ENCODE measurements around the gene SARDH.
"Not testable (repeated sequence)": the region's sequence is repeated elsewhere in the genome, so short reads cannot be mapped to it uniquely, and the experiment has no call there.

Gene SARDH

DNA sequence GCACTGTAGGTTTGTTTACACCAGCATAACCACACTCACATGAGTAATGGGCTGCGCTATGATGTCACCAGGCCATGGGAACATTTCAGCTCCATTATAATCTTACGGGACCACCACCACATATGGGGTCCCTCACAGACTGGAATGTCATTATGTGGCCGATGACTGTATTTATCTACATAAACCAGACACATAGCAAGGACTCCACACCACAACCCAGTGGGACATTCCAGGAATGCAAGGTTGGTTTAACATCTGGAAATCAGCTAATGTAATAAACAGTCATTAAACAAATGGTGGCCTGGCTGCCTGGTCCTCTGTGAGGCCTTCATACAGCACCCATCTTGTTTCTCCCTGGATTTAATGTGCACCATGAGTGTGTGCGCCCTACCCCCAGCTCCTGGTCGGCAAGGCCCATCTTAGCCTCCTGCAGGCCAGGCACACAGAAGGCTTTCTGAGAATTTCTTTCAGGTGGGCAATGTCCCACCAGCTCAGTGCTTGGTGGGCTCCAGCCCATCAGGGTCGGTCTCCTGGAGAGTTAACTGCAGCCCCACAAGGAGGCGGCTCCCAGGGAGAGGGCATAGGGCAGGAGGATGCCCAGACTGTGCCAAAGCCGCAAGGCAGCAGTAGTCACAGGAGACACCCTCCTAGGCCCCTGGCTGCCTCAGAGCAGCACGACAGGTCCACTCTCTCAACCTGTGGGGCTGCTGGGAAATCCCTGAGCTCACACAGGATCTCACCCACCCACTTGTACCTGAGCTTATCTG, 35.9 kb upstream of the SARDH start:
- H3K4me3 ChIP-seq (ENCODE audit: low read length) = no peak overlapping the region
- H3K4me1 ChIP-seq (ENCODE audit: control insufficient read depth, insufficient read depth, low read length) = no peaks in the 10 kb centered on the region
- H3K36me3 ChIP-seq (ENCODE audit: control insufficient read depth, insufficient read depth, low read length) = peaks cover 25% of the 10 kb centered on the region
- H3K27ac ChIP-seq (ENCODE audit: low read depth, low read length) = no peak overlapping the region
- H3K27me3 ChIP-seq (ENCODE audit: control insufficient read depth, insufficient read depth, low read length) = no peaks in the 10 kb centered on the region
- H3K9ac ChIP-seq (ENCODE audit: low read length) = no peak overlapping the region

- Histone ChIP-seq H3K27me3 (ENCODE audit: control insufficient read depth, insufficient read depth, low read length) (no peaks in the 10 kb centered on the region), H3K27ac (ENCODE audit: low read depth, low read length) (no peak overlapping the region), H3K36me3 (ENCODE audit: control insufficient read depth, insufficient read depth, low read length) (peaks cover 33% of the 10 kb centered on the region), H3K4me1 (ENCODE audit: control insufficient read depth, insufficient read depth, low read length) (no peaks in the 10 kb centered on the region), H3K9ac (ENCODE audit: low read length) (no peak overlapping the region), H3K4me3 (ENCODE audit: low read length) (no peak overlapping the region)
These were observed 34.4 kb upstream of the SARDH start for GRCh38 chr9:133772581-133772980.

GRCh38 chr9:133771486-133772482, 33.6 kb upstream of the SARDH start:
- Histone ChIP-seq H3K36me3 (ENCODE audit: control insufficient read depth, insufficient read depth, low read length) (peaks cover 33% of the 10 kb centered on the region), H3K9ac (ENCODE audit: low read length) (no peak overlapping the region), H3K4me1 (ENCODE audit: control insufficient read depth, insufficient read depth, low read length) (no peaks in the 10 kb centered on the region), H3K4me3 (ENCODE audit: low read length) (no peak overlapping the region), H3K27me3 (ENCODE audit: control insufficient read depth, insufficient read depth, low read length) (no peaks in the 10 kb centered on the region), H3K27ac (ENCODE audit: low read depth, low read length) (no peak overlapping the region)

DNA sequence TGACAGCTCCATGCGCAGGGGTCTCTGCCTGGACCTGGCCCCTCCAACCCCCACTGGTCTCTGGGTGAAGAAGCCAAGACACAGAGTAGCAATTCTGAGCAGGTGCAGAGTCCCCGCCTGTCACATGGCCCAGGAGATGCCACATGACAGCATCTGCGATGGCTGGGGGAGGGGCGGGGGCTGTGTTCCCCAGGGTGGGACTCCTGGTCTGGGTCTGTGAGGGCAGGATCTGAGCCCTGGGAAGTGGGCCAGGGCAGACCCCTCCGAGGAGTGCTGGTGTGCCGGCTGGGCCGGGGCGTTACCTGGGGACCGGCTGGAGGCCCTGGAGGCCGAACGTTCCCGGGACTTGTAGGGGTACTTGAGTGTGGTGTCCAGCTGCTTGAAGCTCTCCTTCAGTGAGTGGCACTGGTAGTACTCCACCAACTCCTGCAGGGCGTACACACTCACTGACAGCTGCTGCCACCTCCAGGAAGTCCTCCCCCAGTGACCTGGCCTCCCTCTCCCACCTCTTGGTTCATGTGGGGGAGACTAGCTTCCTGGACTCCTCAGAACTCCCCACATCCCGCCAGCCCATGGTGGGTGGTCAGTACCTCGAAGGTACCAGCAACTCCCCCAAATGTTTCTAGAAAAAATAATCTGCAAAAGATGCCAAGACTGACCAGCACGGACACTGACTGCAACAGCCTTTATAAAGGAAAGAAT, 32.1 kb upstream of the SARDH start:
- Histone ChIP-seq H3K4me1 (ENCODE audit: control insufficient read depth, insufficient read depth, low read length) (no peaks in the 10 kb centered on the region), H3K9ac (ENCODE audit: low read length) (no peak overlapping the region), H3K36me3 (ENCODE audit: control insufficient read depth, insufficient read depth, low read length) (peaks cover 33% of the 10 kb centered on the region), H3K27me3 (ENCODE audit: control insufficient read depth, insufficient read depth, low read length) (no peaks in the 10 kb centered on the region), H3K27ac (ENCODE audit: low read depth, low read length) (no peak overlapping the region), H3K4me3 (ENCODE audit: low read length) (no peak overlapping the region)

DNA sequence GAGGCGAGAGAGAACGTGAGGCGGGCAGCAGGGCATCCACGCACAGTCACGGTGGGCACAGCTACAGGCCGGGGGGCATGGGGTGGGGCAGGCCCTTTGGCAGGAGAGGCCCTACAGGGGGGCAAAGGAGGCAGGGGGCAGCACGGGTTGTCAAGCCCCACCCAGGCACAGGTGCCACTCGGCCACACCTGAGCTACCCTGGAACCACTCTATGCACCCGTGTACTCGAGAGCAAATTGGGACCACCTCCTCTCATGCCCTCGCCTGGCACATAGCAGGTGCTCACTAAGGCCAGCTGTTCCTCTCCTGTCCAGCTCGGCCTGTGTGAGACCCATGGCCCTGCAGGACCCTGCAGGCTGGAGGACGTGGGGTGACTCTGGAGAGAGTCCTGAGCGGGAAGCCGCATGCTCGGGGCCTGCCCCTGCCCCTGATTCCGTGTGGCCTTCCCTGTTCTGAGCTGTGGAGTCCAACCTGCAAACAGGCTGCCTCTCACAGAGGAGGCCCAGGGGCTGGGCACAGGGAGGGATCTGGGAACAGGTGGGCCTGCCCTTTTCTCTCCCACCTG, 31.4 kb upstream of the SARDH start:
- Histone ChIP-seq H3K4me1 (ENCODE audit: control insufficient read depth, insufficient read depth, low read length) (no peaks in the 10 kb centered on the region), H3K27ac (ENCODE audit: low read depth, low read length) (no peak overlapping the region), H3K27me3 (ENCODE audit: control insufficient read depth, insufficient read depth, low read length) (no peaks in the 10 kb centered on the region), H3K36me3 (ENCODE audit: control insufficient read depth, insufficient read depth, low read length) (peaks cover 32% of the 10 kb centered on the region), H3K4me3 (ENCODE audit: low read length) (no peak overlapping the region), H3K9ac (ENCODE audit: low read length) (no peak overlapping the region)

DNA sequence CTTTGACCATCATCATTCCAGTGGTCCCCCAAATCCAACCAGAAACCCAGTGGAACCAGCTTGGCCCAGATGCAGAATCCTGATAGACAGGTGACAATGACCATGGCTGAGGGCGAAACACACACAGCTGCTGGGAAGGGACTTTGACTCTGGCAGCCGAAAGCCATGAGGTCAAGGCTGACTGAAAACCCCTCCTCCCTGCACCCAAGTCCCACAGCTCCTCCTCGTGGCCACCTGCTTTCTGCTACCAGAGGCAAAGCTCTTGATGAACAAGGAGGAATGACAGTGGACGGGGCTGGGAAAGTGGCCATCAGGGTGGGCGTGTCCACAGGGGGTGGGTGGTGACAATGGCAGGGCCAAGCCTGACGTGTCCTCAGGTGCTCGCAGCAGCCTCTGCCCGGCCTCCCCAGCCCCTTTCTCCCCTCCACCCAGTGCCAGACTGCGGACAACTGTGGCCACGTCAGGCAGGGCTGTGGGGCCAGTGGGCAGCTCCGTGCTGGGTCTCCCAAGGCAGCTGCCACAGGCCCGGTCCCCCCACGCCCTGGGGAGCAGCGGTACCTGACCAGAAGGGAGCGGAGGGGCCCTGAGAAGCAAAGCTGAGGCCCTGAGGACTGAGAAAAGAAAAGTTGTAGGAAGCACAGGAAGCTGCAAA, 30.8 kb upstream of the SARDH start:
- H3K27ac ChIP-seq (ENCODE audit: low read depth, low read length) = no peak overlapping the region

GRCh38 chr9:133768371-133768858, 30.3 kb upstream of the SARDH start:
- Histone ChIP-seq H3K4me1 (ENCODE audit: control insufficient read depth, insufficient read depth, low read length) (no peaks in the 10 kb centered on the region), H3K9ac (ENCODE audit: low read length) (no peak overlapping the region), H3K27ac (ENCODE audit: low read depth, low read length) (no peak overlapping the region), H3K27me3 (ENCODE audit: control insufficient read depth, insufficient read depth, low read length) (no peaks in the 10 kb centered on the region), H3K4me3 (ENCODE audit: low read length) (no peak overlapping the region), H3K36me3 (ENCODE audit: control insufficient read depth, insufficient read depth, low read length) (peaks cover 24% of the 10 kb centered on the region)

More for the DNA sequence above, 30.8 kb upstream of the SARDH start:
- H3K9ac ChIP-seq (ENCODE audit: low read length) = no peak overlapping the region
- H3K36me3 ChIP-seq (ENCODE audit: control insufficient read depth, insufficient read depth, low read length) = peaks cover 26% of the 10 kb centered on the region
- H3K4me1 ChIP-seq (ENCODE audit: control insufficient read depth, insufficient read depth, low read length) = no peaks in the 10 kb centered on the region
- no peak overlapping the region for H3K4me3 ChIP-seq (ENCODE audit: low read length)
- no peaks in the 10 kb centered on the region for H3K27me3 ChIP-seq (ENCODE audit: control insufficient read depth, insufficient read depth, low read length)

GRCh38 chr9:133767625-133768024, 29.5 kb upstream of the SARDH start:
- no peak overlapping the region for H3K27ac ChIP-seq (ENCODE audit: low read depth, low read length)
- H3K4me3 ChIP-seq (ENCODE audit: low read length) = no peak overlapping the region
- peaks cover 23% of the 10 kb centered on the region for H3K36me3 ChIP-seq (ENCODE audit: control insufficient read depth, insufficient read depth, low read length)
- H3K27me3 ChIP-seq (ENCODE audit: control insufficient read depth, insufficient read depth, low read length) = no peaks in the 10 kb centered on the region
- H3K9ac ChIP-seq (ENCODE audit: low read length) = no peak overlapping the region
- H3K4me1 ChIP-seq (ENCODE audit: control insufficient read depth, insufficient read depth, low read length) = no peaks in the 10 kb centered on the region

- no peaks in the 10 kb centered on the region for H3K4me1 ChIP-seq (ENCODE audit: control insufficient read depth, insufficient read depth, low read length)
- H3K4me3 ChIP-seq (ENCODE audit: low read length) = no peak overlapping the region
- no peak overlapping the region for H3K27ac ChIP-seq (ENCODE audit: low read depth, low read length)
- H3K36me3 ChIP-seq (ENCODE audit: control insufficient read depth, insufficient read depth, low read length) = peaks cover 20% of the 10 kb centered on the region
- H3K27me3 ChIP-seq (ENCODE audit: control insufficient read depth, insufficient read depth, low read length) = no peaks in the 10 kb centered on the region
- H3K9ac ChIP-seq (ENCODE audit: low read length) = no peak overlapping the region
These were observed 28.9 kb upstream of the SARDH start for GRCh38 chr9:133767008-133767407.

DNA sequence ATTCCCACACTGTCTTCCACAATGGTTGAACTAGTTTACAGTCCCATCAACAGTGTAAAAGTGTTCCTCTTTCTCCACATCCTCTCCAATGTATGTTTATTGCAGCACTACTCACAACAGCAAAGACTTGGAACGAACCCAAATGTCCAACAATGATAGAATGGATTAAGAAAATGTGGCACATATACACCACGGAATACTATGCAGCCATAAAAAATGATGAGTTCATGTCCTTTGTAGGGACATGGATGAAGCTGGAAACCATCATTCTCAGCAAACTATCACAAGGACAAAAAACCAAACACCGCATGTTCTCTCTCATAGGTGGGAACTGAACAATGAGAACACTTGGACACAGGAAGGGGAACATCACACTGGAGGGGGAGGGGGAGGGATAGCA, 28.1 kb upstream of the SARDH start:
- not testable (repeated sequence) for H3K4me3 ChIP-seq (ENCODE audit: low read length); H3K4me1 ChIP-seq (ENCODE audit: control insufficient read depth, insufficient read depth, low read length); H3K9ac ChIP-seq (ENCODE audit: low read length); H3K27ac ChIP-seq (ENCODE audit: low read depth, low read length); H3K27me3 ChIP-seq (ENCODE audit: control insufficient read depth, insufficient read depth, low read length)
- H3K36me3 ChIP-seq (ENCODE audit: control insufficient read depth, insufficient read depth, low read length) = peaks cover 20% of the 10 kb centered on the region

DNA sequence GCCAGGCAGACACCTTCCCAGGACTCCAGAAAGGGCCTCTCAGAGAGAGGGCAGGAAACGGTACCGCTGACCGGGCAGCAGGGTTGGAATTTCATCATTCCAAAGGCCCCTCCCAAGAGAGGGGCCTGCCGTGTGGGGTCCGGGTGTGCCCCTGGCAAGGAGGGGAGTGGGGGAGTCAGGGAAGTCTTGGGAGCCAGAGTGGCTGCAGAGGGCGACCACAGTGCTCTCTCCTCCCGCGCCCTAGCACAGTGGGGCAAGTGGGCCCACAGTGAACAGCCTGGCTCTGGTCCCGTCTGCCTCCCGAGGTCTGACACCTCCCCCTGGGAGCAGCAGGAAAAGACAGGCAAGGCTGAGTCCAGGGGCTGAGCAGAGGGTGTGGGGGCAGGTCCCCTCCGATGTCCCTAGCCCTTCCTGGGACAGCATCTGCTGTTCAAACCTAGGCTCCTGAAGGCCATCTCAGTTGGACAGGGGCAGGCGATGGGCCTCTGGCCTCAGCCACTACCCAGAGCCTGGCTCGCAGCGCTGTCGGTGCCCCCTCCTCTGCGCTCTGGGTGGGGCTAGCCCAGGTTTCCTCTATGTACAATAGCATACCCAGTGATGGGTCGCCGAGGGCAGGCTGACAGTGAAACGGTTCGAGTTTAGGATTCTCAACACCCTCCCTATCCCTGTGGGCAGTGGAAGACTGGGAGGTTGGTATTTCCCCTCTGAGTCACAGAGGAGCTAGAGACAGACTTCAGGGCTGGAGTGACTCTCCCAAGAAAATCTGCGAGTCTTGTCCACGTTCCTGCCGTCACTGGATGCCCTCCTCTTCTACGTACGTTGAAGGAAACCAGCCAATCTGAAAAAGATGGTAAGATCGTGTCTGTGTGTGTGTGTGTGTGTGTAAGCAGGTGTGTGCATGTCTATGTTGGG, 25.4 kb upstream of the SARDH start:
- Histone ChIP-seq H3K4me1 (ENCODE audit: control insufficient read depth, insufficient read depth, low read length) (no peaks in the 10 kb centered on the region), H3K36me3 (ENCODE audit: control insufficient read depth, insufficient read depth, low read length) (peaks cover 15% of the 10 kb centered on the region), H3K9ac (ENCODE audit: low read length) (no peak overlapping the region), H3K4me3 (ENCODE audit: low read length) (no peak overlapping the region), H3K27me3 (ENCODE audit: control insufficient read depth, insufficient read depth, low read length) (no peaks in the 10 kb centered on the region), H3K27ac (ENCODE audit: low read depth, low read length) (no peak overlapping the region)

Measured in rectal smooth muscle tissue (tissue), 1 donor.